NCI-H82 treated with DMSO at 0.1 percent for 48 hours (cell line): ENCODE data around the gene OSBPL7.

Experiments
- DNase-seq: peaks from one replicate; lab custom pipeline; 2025; ENCODE audit not compliant: unreplicated experiment; lab: John Stamatoyannopoulos, UW

The OSBPL7 gene

DNA sequence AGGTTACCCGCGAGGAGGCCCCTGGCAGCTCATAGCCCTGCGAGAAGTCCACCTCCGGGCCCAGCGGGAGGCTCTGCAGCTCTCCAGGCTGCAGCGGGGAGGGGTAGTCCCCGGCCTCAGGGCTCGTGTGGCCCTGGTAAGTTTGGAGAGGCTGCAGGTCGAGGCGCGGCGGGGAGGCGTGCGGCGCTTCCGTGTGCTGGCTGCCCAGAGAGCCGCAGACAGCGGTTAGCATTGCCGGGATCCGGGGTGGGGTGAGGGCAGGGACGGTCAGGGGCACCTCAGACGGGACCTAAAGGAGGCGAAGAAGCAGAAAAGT, 26.6 kb upstream of the OSBPL7 start:
- DNase-seq: no peak

DNA sequence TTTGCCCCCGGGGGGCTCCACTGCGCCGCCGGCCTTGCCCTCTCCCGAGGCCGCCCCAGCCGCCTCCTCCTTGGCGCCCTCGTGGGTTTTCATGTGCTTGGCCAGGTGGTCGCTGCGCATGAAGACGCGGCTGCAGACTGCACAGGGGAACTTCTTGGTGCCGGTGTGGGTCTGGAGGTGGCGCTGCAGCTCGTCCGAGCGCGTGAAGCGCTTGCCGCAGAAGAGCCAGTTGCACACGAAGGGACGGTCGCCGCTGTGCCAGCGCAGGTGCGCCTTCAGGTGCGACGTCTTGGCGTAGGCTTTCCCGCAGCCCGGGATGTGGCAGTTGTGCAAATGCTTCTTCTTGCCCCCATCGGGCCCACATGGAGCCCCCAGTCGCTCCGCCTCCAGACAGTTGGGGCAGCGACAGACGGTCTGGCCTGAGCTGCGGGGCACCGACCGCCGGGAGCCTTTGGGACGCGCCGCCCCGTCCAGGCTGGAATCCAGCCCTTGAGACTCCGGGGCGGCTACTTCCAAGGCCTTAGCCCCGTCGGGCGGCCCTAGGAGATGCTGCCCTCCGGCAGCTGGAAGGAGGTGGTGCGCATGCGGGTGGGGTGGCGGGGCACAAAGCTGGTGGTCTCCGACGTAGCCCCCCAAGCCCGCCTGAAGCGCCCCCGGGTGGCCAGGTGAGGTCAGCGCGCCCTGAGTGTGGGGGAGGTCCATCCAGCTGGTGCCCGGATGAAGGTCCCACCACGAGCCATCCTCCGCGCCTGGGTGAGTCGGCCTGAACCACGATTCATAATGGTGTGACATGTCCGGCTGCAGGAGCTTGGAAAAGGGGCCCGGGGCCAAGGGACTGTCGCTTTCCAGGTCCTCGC, 26.0 kb upstream of the OSBPL7 start:
- no peak for DNase-seq

DNA sequence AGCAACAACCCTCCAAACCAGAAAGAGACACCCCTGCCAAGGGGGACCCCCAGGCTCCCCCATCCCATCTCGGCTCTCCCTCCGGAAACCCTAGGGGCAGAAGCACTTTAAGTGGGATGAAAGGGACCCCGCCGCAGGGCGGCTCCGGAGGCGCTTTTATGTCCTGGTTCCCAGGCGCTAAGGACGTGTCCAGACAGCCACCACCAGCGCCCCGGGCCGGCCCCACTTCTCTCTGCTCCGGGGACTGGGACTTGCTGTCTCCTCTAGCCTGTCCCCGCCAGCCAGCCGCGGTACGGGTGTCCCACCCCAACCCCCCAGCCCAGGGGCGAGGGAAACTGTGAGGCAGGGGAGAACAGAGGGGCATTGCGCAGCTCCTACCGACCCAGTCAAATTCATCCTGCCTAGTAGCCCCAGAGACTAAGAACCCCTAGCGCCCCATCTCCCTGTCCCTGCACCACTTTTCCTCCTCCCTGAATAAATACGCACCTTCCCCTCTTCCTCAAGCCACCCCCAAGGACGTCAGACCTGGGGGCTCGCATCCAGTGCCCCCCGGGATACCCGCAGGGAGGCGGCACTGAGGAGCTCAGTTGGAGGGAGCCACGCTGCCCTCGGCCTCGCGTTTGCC, 25.2 kb upstream of the OSBPL7 start:
- DNase-seq: no peak

DNA sequence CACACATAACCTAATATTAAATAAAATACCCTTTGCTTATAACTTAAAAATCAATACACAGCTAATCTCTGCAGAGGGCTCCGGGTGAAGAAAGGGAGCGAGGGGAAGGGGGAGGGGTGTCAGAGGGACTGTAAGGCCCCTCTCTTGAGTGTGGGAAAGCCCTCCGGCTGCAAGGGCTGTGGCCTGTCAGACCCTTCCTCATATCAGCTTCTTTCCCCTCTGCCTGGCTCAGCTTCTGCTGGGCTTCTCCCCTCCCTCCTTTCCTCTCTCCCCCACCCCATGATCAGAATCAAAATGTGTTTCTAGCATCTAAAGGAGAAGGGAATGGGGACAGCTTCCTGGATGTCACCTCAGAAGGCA, 24.1 kb upstream of the OSBPL7 start:
- no peak for DNase-seq

DNA sequence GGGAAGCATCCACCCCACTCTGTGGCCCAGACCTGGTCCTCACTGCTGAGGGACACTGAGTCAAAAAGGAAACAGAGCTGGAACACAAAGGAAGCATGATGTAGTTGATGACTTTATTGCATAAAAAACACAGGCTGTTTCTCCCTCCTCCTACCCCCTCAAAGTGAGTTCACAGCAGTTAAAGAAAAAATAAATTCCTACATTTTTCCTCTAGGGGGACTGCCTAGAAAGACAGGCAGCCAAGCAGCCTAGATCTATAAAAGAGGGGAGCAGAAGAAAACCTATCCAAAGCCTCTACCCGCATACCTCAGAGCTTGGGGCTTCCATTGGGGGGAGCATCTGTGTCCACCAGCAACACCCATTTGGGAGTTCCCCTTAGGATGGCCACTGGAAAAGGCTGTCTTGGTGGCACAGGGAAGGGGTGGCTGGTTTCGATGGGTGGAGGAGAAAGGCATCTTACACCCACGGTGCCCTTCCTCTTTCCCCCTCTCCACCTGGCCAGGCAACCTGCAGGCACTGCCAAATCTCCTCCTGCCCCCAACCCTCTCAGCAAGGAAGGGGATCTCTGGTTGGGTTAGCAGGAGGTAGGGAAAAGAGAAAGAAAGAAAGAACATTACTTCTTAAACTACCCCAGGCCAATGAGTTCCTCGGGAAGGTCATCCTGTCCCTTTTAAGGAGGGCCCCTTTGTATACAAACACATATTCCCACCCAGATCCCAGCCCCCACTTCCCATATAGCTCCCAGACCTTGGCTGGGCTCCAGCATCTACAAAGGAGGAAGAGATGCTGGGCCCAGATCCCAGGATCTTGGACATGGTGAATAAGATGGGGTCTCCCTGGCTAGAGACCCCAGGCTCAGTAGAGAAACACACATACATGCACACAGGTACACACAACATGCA, 23.5 kb upstream of the OSBPL7 start:
- no peak for DNase-seq

DNA sequence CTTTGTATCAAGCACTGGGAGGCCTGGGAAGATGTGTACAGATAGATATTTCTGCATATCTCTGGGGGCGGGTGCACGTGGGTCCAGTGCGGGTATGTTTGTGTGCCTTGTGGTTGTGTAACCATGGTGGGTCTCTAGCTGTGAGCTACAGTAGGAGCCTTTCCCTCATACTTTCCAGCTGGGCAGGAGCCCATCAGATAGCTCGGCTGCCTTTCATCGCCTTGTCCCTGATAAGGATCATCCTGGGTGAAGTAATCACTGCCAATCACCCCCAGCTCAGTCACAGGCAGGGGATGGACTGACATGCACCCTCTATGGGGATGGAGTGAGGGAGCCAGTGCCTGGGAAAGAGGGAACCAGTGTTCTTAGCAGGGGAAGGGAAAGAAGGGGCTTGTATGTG, 22.6 kb upstream of the OSBPL7 start:
- DNase-seq: no peak

DNA sequence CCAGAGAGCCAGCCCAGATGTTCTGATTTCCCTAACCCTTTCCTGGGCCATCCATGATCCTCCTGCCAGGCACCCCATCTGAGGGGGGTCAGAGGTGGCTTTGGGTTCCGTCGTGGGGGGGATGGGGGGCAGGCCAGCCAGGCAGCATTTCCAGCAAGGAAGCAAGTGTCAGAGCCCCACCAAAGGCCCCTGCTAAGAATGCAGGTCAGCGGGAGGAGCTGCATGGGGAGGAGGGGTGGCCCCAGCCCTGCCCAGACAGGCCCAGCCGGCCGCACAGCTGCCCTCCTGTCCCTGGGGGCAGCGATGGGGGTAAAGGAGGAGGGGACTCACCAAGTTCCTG, 21.8 kb upstream of the OSBPL7 start:
- DNase-seq: no peak

DNA sequence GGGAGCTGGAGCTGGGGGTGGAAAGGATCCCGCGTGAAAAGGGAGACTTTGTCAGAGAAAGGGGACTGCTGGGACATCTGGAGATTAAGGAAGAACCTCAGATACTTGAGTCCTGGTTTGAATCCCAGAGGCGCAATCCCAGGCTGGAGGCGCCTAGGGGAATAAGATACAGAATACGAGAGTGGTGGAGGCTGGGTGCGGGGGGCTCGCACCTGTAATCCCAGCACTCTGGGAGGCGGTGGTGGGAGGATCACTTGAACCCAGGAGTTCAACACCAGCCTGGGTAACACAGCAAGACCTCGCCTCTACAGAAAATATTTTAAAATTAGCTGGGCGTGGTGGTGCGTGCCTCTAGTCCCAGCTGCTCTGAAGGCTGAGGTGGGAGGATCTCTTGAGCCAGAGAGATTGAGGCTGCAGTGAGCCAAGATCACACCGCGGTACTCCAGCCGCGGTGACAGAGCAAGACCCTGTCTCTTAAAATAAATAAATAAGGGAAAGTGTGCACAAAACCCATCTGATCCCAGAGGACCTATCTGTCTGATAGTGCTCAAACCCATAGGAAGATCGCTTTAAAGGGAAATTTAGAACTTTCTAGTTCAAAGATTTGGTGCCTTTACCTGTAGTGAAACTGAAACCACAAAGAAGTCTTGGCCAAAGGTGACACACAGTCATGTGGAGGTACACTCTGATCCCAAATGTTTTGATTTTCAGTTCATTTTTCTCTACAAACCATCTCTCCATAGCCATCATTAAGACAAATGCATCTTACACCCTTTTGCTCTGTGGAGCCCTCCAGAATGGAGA, 20.1 kb upstream of the OSBPL7 start:
- DNase-seq: no peak

DNA sequence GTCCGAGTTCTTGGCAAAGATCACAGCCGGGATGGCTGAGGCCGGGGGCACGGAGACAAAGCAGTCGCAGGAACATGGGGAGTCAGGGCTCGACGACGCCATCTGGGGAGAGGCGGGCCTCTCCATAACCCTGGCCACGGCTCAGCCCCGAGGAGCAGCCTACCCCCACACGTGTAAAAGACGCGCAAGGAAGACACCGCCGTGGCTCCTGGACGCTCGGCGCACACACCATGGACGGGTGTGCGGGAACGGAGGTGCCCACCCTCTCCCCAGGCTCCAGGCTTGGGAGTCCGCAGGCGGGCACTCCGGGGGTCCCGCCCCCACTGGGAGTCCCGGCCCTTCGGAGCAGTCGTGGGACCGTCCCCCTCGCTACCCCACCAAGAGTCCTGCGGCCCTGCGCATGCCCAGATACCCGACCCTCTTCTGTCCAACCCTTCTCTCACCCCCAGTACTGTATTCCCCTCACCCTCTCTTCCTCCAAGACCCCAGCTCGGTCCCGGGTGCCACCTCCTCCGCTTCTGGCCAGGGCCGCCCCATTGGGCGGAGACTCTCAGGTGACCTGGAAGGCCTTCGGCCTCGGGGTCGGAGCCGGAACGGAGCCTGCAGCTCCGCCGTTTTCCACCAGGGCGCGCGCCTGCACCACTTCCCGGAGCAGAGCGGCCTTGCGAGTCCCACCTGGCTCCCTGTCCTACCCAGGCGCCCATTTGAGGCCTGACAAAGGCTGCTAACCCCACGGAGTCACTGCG, 19.3 kb upstream of the OSBPL7 start, which contains the start of gene SCRN2:
TSS of gene SCRN2 (minus strand) at position 532 of the 746 bp plus-strand sequence. CDS start at position 102, 430 bp downstream.
- peak; percentile 76 for DNase-seq

DNA sequence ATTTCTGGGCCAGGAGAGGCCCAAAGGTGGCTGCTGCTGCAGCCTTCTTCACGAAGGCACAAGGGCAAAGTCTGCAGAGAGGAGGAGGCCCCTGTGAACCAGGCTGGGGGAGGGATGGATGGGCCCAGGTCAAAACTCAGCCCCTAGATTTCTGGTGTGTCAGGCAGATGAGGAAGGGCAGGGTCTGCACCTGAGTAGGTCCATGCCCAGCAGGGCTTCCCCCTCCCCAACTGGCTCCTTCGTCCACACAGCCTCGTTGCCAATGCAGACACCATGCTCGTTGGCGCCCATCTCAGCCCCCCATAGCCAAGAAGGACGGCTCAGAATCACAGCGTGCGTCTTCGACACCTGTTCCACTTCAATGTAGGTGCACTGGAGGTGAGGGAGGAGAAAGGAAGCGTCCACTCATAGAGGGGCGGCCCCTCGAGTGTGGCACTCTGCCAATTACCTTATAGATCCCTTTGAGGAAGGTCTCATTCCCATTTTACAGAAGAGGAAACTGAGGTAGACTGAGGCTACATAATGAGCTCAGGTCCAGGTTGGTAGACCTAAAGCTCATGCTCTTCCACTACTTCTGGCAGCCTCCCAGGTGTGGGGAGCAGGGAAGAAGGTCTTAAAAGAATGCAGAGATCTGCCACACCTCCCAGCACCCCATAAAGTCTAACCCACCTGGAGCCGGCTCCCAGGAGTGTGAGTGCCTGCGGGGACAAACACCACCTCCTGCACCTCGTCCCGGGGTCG, 18.6 kb upstream of the OSBPL7 start:
- no peak for DNase-seq

DNA sequence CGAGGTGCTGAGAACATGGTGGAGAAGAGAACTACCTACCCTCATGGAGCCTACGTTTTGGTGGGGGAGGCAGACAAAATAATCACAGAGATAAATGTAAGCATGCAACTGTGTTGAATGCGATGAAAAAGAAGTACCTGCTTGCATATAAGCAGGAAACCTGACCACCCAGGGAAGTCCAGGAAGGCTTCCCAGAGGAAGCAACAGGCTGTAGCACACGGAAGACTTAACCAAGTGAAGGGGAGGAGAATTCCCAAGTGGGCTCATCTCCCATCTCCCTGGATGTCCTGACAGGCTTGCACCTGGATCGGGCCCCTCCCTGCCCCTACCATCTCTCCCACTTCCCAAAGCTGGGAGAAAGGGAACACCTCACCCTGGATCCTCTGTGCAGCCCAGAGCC, 17.5 kb upstream of the OSBPL7 start:
- DNase-seq: no peak

DNA sequence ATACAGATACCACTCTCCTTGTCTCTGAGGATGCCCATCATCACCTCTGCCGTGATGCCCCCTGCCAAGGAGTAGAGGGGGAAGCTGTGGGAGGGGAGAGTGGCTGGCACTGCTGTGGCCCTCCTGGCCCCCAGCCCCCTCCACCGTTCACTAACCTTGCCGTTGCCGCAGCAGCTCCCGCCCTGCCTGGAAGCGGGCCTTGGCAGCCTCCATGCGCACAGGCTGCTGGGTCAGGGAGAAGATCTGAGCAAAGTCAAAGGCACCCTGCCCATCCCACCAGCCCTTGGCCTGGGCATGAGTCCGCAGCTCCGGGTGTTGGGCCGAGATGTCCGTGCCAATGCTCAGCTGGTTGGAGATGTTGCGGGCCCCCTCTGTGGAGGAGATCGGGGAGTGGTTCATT, 17.0 kb upstream of the OSBPL7 start:
- no peak for DNase-seq

DNA sequence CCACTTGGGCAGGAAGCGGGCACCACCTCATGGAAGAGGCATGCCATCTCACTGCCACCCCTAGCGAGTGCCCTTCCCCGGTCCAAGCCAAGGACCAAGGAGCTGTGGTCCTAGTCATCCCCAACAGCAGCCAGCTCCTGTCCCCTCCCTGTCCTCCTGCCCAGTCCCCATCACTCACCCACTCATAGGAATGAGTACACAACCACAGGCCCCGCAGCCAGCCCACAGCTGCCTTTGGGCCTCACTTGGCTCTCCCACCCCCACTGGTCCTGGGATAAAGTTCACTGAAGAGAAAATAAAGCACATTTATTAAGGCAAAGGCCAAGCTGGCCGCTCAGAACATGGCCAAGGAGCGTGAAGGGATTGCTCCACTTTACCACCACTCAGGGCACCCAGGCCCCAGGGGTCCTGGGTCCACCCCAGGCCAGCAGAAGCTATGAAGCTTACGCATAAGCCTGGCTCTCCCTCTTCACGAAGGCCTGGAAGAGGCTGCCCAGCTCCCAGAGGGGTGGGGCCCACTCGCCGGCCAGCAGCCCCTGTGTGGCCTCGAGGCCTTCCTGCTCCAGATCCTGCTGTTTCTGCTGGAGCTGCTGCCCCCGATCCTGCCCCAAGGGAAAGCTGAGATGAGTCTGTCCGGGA, 15.9 kb upstream of the OSBPL7 start:
- no peak for DNase-seq

DNA sequence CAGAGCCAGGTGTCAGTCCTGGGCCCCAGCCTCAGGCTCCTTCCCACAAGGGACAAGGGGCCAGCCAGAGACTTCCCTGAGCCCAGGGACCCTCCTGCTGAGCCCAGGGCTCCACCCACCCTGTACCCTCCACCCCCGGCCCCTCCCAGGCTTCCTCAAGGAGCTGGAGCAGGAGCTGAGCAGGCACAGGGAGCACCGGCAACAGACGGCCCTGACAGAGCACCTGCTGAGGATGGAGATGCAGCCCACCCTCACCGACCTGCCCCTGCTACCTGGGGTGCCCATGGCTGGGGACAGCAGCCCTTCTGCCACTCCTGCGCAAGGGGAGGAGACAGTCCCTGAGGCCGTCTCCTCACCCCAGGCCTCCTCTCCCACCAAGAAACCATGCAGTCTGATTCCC, 15.0 kb upstream of the OSBPL7 start:
- DNase-seq: no peak

DNA sequence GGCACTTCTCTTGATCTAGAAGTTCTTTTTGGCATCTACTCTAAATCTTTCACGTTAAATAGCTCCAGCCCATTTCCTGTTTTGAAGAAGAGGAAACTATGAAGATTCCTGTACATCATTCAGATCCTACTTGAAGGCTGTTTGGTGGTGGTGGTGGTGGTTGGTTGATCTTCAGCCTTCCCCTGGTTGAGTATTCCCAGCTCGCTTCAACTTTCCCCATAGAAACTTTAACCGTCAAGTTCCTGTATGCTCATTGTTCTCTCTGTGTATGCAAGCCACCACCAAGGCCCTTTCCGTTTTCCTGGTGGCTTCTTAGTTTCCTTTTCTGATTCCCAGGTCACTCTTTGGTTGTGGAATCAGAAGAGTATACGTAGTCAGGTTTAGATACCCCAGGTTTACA, 13.2 kb upstream of the OSBPL7 start:
- no peak for DNase-seq

DNA sequence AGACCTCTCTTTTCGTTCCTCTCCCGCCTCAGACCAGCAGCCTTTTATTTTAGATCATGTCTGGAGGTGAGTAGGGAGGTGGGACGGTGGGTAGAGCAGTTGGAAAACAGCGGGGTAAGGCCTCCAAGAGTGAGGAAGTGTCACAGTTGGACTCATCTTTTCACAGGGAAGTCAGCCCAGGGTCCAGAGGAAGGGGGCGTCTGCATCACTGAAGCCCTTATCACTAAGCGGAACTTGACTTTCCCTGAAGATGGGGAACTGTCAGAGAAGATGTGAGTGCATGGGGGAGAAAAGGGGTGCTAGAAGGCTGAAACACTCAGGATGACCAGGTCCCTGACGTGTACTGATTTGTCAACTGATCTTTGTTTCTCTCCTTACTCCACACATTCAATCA, 10.3 kb upstream of the OSBPL7 start:
- no peak for DNase-seq

DNA sequence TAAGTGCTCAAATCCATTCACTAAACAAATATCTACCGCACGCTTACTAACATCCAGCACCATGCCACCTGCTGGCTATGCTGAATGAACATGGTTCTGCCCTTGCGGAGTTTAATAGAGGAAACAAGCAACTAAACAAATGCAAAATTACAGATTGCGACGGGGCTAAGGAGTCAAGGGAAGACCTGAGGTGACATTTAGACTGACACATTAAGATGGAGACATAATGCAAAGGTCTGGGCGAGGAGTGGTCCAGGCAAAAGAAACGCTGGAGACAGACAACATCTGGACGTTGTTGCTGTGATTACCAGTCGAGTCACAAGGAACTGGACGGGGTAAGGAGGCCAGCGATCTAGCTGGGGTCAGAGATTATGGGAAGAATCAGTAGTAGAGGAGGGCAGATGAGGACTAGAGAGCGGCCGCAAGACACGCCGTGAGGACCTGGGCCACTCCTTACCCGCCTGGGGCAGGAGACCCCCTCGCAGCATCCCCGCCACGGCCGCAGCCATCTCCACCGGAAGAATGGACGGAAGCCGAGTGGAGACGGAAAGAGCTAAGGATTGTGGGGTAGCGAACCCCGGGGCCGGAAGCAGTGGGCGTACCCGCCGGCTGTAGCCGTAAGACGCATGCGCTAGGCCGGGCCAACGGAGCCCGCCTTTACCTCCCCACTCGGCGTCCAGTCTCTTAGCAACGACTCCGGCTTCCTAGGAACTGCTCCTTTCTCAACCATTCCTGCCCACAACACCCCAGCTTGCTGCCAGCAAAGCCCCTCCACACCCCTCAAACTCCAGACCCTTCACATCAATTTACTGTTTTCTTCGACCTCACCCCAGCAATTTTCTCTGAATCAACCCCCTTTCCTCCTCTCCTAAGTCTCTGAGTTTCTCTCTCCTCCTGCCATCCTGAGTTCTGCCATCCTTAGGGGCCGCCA, 9.7 kb upstream of the OSBPL7 start, which contains the start of the genes LRRC46 and MRPL10:
TSS of gene LRRC46 (plus strand) at position 668 of the 931 bp plus-strand sequence. CDS start 320 bp downstream, outside the sequence.
TSS of gene MRPL10 (minus strand) at position 539 of the 931 bp plus-strand sequence. CDS start at position 509, 30 bp downstream.
- peak; percentile 93 for DNase-seq
